HCT116 (cell line): ENCODE measurements around the gene TMEM229A. TPM values are rescaled to one million over a fixed set of nuclear protein-coding genes. Genes with fewer than 3 reads are reported as not detected.

Experiments
- ATAC-seq: fragments of 200-7000 bp; cut with Tn5 transposase; 2 replicates; pipeline ENCODE4 v1.9.1; 2020; ENCODE audit warnings: mild to moderate bottlenecking, moderate library complexity
- BruUV-seq: library from RNA; stranded (reverse); fragments of 400-500 nt; replicated peaks from 2 replicates; lab custom pipeline; 2021; lab: Mats Ljungman, UMichigan
- CTCF ChIA-PET: fragments of 300-600 bp; sonication (Branson Sonifier 250); formaldehyde crosslinking; loops from one replicate; lab custom pipeline; 2021; ENCODE audit warnings: antibody characterized with exemption; lab: Charles Lee
- POLR2A ChIA-PET: fragments of 300-600, 350-600 bp; sonication (Branson Sonifier 250); formaldehyde crosslinking; loops from one replicate; lab custom pipeline; 2021; ENCODE audit warnings: antibody characterized with exemption; lab: Charles Lee
- RAD21 ChIA-PET, 2 experiments: fragments of 300-600 bp; sonication (Branson Sonifier 250); formaldehyde crosslinking; loops; one replicate each; lab custom pipeline; 2023; ENCODE audit warnings: low total read pairs in 2 of 2; ENCODE audit not compliant: uncharacterized antibody in 2 of 2, unreplicated experiment in 2 of 2, low non-redundant PET in 1 of 2; lab: Charles Lee
- DNase-seq: peaks from one replicate; pipeline ENCODE4 v3.0.0-alpha.2; 2010; ENCODE audit warnings: low read depth, low spot score
- H2AFZ ChIP-seq: fragments of 200-600 bp; shearing (Covaris generic), sonication (generic); 2 replicates; pipeline ENCODE4 v1.6.1; 2017; ENCODE audit warnings: low read depth, mixed run types, mixed read lengths, antibody characterized with exemption, low read length; ENCODE audit not compliant: poor library complexity, severe bottlenecking
- H3K27ac ChIP-seq: 2 replicates; pipeline ENCODE4 v1.5.1; 2012; ENCODE audit warnings: low read depth, low read length
- H3K27me3 ChIP-seq: fragments of 200-600 bp; sonication (generic); 2 replicates; pipeline ENCODE4 v1.6.1; 2016; ENCODE audit warnings: mixed run types, low read length, mixed read lengths; ENCODE audit not compliant: insufficient read depth
- H3K36me3 ChIP-seq, 2 experiments: fragments of 200-500 bp in 1 of 2; fragments of 200-600 bp in 1 of 2; sonication (Bioruptor generic) in 1 of 2; sonication (generic) in 1 of 2; 2 replicates each; pipeline versions ENCODE4 v1.5.1 to v1.6.1; 2014 to 2016; ENCODE audit warnings: low read length in 2 of 2, inconsistent platforms in 1 of 2, mixed read lengths in 1 of 2, mixed run types in 1 of 2; ENCODE audit not compliant: insufficient read depth in 2 of 2, control insufficient read depth in 1 of 2
- H3K4me1 ChIP-seq, 2 experiments: fragments of 200-600 bp in 1 of 2; sonication (generic) in 1 of 2; 2 replicates each; pipeline versions ENCODE4 v1.5.1 to v1.6.1; 2012 to 2017; ENCODE audit warnings: low read length in 2 of 2, inconsistent platforms in 1 of 2, mild to moderate bottlenecking in 1 of 2, mixed read lengths in 1 of 2, mixed run types in 1 of 2, moderate library complexity in 1 of 2; ENCODE audit not compliant: insufficient read depth in 2 of 2, control insufficient read depth in 1 of 2
- H3K4me2 ChIP-seq: fragments of 200-600 bp; sonication (generic); 2 replicates; pipeline ENCODE4 v1.6.1; 2017; ENCODE audit warnings: mixed run types, low read length, mixed read lengths
- H3K4me3 ChIP-seq, 2 experiments: fragments of 200-600 bp in 1 of 2; sonication (generic) in 1 of 2; replicated peaks in 1 of 2; 2 replicates each; pipeline ENCODE4 v1.5.1; 2011 to 2016; ENCODE audit warnings: low read length in 2 of 2, control low read depth in 1 of 2, low read depth in 1 of 2, mild to moderate bottlenecking in 1 of 2, mixed read lengths in 1 of 2, mixed run types in 1 of 2
- H3K79me2 ChIP-seq: fragments of 200-600 bp; sonication (generic); 2 replicates; pipeline ENCODE4 v1.6.1; 2017; ENCODE audit warnings: mild to moderate bottlenecking, mixed run types, low read length, moderate library complexity, mixed read lengths; ENCODE audit not compliant: insufficient read depth
- H3K9ac ChIP-seq: fragments of 200-600 bp; sonication (generic); 2 replicates; pipeline ENCODE4 v1.6.1; 2016; ENCODE audit warnings: low read length, mixed read lengths
- H3K9me2 ChIP-seq: fragments of 200-600 bp; sonication (generic), shearing (Covaris generic); 2 replicates; pipeline ENCODE4 v1.6.1; 2017; ENCODE audit warnings: mixed run types, mild to moderate bottlenecking, moderate library complexity; ENCODE audit not compliant: insufficient read depth
- H3K9me3 ChIP-seq, 2 experiments: fragments of 200-500 bp in 1 of 2; fragments of 200-600 bp in 1 of 2; sonication (Bioruptor generic) in 1 of 2; sonication (generic) in 1 of 2; 2 replicates each; pipeline ENCODE4 v1.6.1; 2014 to 2017; ENCODE audit warnings: low read length in 2 of 2, mixed read lengths in 2 of 2, inconsistent platforms in 1 of 2, low read depth in 1 of 2, mild to moderate bottlenecking in 1 of 2, mixed run types in 1 of 2, moderate library complexity in 1 of 2; ENCODE audit not compliant: control insufficient read depth in 1 of 2, insufficient read depth in 1 of 2
- H4K20me1 ChIP-seq: fragments of 200-600 bp; sonication (generic), shearing (Covaris generic); 2 replicates; pipeline ENCODE4 v1.6.1; 2017; ENCODE audit warnings: mixed run types, mild to moderate bottlenecking, moderate library complexity; ENCODE audit not compliant: insufficient read depth
- FOSL1 ChIP-seq: IDR thresholded peaks from 2 replicates; pipeline ENCODE4 v1.6.1; 2012; ENCODE audit warnings: low read depth
- MAX ChIP-seq: IDR thresholded peaks from 2 replicates; pipeline ENCODE4 v1.6.1; 2012
- POLR2AphosphoS5 ChIP-seq: IDR thresholded peaks from 2 replicates; pipeline ENCODE4 v1.6.1; 2011; ENCODE audit warnings: mild to moderate bottlenecking, low read depth, low read length, moderate library complexity
- ZFX ChIP-seq: fragments of 450-650 bp; IDR thresholded peaks from 2 replicates; pipeline ENCODE4 v1.6.1; 2017
- intact Hi-C: fragments of 100-400 bp; cut with micrococcal nuclease; formaldehyde crosslinking; loops from 2 replicates; pipeline ENCODE4 v1.10.0; 2022
- total RNA-seq: library from RNA; stranded (reverse); gene quantifications from one replicate; pipeline ENCODE4 v1.2.1, GENCODE V29; 2021; ENCODE audit not compliant: unreplicated experiment

Gene TMEM229A
- total RNA-seq, 1 experiment from 2014 or later = not detected

DNA sequence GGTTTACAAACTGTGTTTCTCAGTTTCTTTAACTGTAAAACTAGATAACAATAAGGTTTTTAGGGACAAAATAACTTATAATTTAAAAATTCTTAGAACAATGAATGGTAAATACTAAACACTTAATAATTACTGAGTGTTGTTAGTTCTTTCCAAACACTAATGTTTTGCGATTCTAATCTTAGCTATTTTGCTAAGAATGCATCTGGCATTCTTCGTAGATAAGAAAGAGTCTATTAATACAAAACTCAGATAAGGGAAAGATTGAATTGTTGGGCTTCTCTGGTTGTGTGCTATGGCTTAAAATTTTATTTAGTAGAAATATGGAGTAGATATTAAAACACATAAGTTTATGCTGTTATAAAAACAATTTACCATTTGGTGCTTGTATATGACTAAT is 45.4 kb downstream of the TMEM229A start:
- no TSS peak for BruUV-seq
- Histone ChIP-seq H3K4me2 (no peak overlapping the region), H3K4me3 (no peak overlapping the region), H3K27me3 (no peaks in the 10 kb centered on the region), H3K9me3 (no peaks in the 10 kb centered on the region), H3K36me3 (no peaks in the 10 kb centered on the region), H2AFZ (no peak overlapping the region), H4K20me1 (no peaks in the 10 kb centered on the region), H3K27ac (no peak overlapping the region), H3K79me2 (no peaks in the 10 kb centered on the region), H3K4me1 (no peaks in the 10 kb centered on the region), H3K9ac (no peak overlapping the region), H3K9me2 (no peaks in the 10 kb centered on the region)
- RAD21 ChIA-PET = no interaction called here
- intact Hi-C loops = no loop called here
- CTCF ChIA-PET = no interaction called here
- ATAC-seq (no peak), DNase-seq (no peak)
- no peak for TF ChIP-seq ZFX
- no peak for TF ChIP-seq MAX
- no peak for TF ChIP-seq FOSL1
- no peak for TF ChIP-seq POLR2AphosphoS5
- POLR2A ChIA-PET = no interaction called here

Other genes with a start within 250 kb of the TMEM229A start
- gene HYAL4, start 187.9 kb downstream of the TMEM229A start, total RNA-seq = not detected
- not detected for gene SPAM1, start 107.8 kb downstream of the TMEM229A start, total RNA-seq